Measurements from ENCODE around the gene TRPV3. TPM values are rescaled to one million over a fixed set of nuclear protein-coding genes. Genes with fewer than 3 reads are reported as not detected.

The TRPV3 gene
- total RNA-seq, 1 experiment from 2014 or later, result 0.35 TPM

DNA sequence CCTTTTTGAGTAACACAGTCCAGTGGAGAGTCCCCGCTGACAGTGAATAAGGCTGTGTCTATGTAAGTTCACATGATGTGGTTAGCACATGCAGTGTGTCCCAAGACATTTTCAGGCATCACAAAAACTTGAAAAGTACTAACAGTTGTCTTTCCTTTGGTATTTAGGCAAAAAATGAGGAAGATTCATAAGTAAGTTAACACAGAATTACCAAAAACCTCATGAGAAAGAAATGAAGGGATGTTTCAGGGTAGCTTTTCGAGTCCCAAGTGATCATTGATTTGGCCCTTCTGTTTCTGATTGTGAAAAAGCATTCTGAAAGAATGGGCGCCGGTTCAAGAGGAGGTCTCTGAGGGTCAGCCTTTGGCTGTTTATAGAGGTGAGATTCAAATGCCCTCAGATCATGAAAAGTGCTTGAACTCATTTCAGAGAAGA is 82.3 kb downstream of the TRPV3 start (continued):
- TF ChIP-seq HMGA2 (CRISPR knock-in tag; IDR thresholded peaks at IDR 0.05), result no peak

DNA sequence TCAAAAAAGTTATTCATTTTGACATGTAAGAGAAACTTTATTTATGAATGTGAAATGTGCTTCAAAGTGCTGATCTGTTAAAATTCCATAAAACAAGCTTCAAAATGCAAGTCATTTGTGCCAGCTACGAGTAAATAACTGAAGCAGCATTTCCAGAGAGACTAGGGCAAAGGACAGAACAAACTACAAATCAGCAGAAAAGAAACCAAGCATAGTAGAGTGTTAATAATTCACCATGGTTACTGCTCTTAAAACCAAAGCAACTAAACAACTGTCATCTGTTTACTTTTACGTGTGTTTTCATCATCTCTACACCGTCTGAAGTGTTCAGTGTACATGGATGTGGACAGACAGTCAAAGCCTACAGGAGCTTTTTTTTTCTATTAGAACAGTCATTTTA is 83.4 kb downstream of the TRPV3 start:
- H3K4me3 Mint-ChIP-seq, result no peak overlapping the region
- H3K27me3 Mint-ChIP-seq (ENCODE audit: low read depth), result no peaks in the 10 kb centered on the region
- H3K27ac Mint-ChIP-seq, result no peak overlapping the region
- ChIA-PET CTCF (no interaction called here), POLR2A (no interaction called here)
- peak; percentile 75 for TF ChIP-seq GABPB1 (CRISPR knock-in tag; IDR thresholded peaks at IDR 0.05)
- TF ChIP-seq, protein P1, sequence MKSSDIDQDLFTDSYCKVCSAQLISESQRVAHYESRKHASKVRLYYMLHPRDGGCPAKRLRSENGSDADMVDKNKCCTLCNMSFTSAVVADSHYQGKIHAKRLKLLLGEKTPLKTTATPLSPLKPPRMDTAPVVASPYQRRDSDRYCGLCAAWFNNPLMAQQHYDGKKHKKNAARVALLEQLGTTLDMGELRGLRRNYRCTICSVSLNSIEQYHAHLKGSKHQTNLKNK (CRISPR knock-in tag; IDR thresholded peaks at IDR 0.05), result no peak
- peaks cover 15% of the 10 kb centered on the region for H3K4me1 Mint-ChIP-seq
- ATAC-seq (no peak), DNase-seq (ENCODE audit: low spot score) (no peak)
- H3K36me3 Mint-ChIP-seq, result no peaks in the 10 kb centered on the region
- no peaks in the 10 kb centered on the region for H3K9me3 Mint-ChIP-seq

- Mint-ChIP-seq H3K9me3 (no peaks in the 10 kb centered on the region), H3K4me1 (peaks cover 15% of the 10 kb centered on the region), H3K27me3 (ENCODE audit: low read depth) (no peaks in the 10 kb centered on the region), H3K4me3 (no peak overlapping the region), H3K36me3 (no peaks in the 10 kb centered on the region), H3K27ac (no peak overlapping the region)
- TF ChIP-seq JUN (CRISPR knock-in tag; IDR thresholded peaks at IDR 0.05) (no peak), AFF4 (CRISPR knock-in tag; IDR thresholded peaks at IDR 0.05; ENCODE audit: borderline replicate concordance) (no peak), SMAD3 (CRISPR knock-in tag; IDR thresholded peaks at IDR 0.05; ENCODE audit: borderline replicate concordance) (no peak), NR3C1 (CRISPR knock-in tag; conservative IDR thresholded peaks at IDR 0.05; ENCODE audit: low read depth) (no peak), NR1H2 (CRISPR knock-in tag; IDR thresholded peaks at IDR 0.05) (no peak), ZNF512 (CRISPR knock-in tag; IDR thresholded peaks at IDR 0.05; ENCODE audit: borderline replicate concordance) (no peak), RELA (CRISPR knock-in tag; IDR thresholded peaks at IDR 0.05; ENCODE audit: borderline replicate concordance) (no peak)
- ATAC-seq (no peak), DNase-seq (ENCODE audit: low spot score) (no peak)
- CTCF ChIA-PET, result no interaction called here
- POLR2A ChIA-PET, result no interaction called here
Observed at GRCh38 chr17:3472137-3472536, 85.5 kb downstream of the TRPV3 start.

DNA sequence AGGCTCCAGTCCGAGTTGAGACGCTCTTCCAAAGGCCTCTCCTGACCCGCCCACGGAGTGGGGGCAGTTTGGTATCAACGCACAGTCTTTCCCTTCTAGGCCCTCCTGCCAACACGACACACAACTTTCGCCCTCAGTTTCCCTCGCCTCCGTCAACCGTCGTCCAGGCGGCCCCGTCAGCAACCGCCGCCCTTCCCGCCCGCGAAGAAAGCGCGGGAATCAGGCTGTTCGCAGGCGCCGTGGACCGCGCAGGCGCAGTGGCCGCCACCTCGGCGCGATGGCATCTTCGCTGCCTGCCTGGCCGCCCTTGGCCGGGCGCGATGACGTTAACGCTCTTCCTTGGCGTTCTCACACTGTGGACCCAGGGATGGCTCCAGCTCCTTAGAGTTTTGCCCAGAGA is 86.0 kb downstream of the TRPV3 start, which contains the start of gene SPATA22:
Gene SPATA22 (minus strand): TSS at position 221 of the 400 bp plus-strand sequence. CDS start 2,494 bp downstream, outside the sequence.
- ChIA-PET POLR2A (no interaction called here), CTCF (no interaction called here)
- Mint-ChIP-seq H3K27ac (no peak within 1 kb of the TSS), H3K27me3 (ENCODE audit: low read depth) (no peaks in the 10 kb centered on the region), H3K4me1 (peaks cover 17% of the 10 kb centered on the region), H3K36me3 (no peaks in the 10 kb centered on the region), H3K9me3 (no peaks in the 10 kb centered on the region), H3K4me3 (no peak within 1 kb of the TSS)
- DNase-seq (ENCODE audit: low spot score) (no peak), ATAC-seq (no peak)
- TF ChIP-seq, protein P2, sequence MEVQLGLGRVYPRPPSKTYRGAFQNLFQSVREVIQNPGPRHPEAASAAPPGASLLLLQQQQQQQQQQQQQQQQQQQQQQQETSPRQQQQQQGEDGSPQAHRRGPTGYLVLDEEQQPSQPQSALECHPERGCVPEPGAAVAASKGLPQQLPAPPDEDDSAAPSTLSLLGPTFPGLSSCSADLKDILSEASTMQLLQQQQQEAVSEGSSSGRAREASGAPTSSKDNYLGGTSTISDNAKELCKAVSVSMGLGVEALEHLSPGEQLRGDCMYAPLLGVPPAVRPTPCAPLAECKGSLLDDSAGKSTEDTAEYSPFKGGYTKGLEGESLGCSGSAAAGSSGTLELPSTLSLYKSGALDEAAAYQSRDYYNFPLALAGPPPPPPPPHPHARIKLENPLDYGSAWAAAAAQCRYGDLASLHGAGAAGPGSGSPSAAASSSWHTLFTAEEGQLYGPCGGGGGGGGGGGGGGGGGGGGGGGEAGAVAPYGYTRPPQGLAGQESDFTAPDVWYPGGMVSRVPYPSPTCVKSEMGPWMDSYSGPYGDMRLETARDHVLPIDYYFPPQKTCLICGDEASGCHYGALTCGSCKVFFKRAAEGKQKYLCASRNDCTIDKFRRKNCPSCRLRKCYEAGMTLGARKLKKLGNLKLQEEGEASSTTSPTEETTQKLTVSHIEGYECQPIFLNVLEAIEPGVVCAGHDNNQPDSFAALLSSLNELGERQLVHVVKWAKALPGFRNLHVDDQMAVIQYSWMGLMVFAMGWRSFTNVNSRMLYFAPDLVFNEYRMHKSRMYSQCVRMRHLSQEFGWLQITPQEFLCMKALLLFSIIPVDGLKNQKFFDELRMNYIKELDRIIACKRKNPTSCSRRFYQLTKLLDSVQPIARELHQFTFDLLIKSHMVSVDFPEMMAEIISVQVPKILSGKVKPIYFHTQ (CRISPR knock-in tag; IDR thresholded peaks at IDR 0.05), result no peak
- TF ChIP-seq MYBL2 (CRISPR knock-in tag; IDR thresholded peaks at IDR 0.05) (no peak), CBFB (CRISPR knock-in tag; IDR thresholded peaks at IDR 0.05; ENCODE audit: low read depth) (no peak), ZNF219 (CRISPR knock-in tag; IDR thresholded peaks at IDR 0.05; ENCODE audit: borderline replicate concordance) (no peak), FOXK1 (CRISPR knock-in tag; IDR thresholded peaks at IDR 0.05) (no peak), ZBTB43 (CRISPR knock-in tag; IDR thresholded peaks at IDR 0.05) (no peak), SMAD4 (CRISPR knock-in tag; IDR thresholded peaks at IDR 0.05) (no peak), FOXP1 (CRISPR knock-in tag; IDR thresholded peaks at IDR 0.05; ENCODE audit: borderline replicate concordance) (no peak), TCF7 (CRISPR knock-in tag; IDR thresholded peaks at IDR 0.05; ENCODE audit: low read depth) (no peak)
- TF ChIP-seq, protein P1 (CRISPR knock-in tag; IDR thresholded peaks at IDR 0.05), result no peak
- TF ChIP-seq, protein P3, sequence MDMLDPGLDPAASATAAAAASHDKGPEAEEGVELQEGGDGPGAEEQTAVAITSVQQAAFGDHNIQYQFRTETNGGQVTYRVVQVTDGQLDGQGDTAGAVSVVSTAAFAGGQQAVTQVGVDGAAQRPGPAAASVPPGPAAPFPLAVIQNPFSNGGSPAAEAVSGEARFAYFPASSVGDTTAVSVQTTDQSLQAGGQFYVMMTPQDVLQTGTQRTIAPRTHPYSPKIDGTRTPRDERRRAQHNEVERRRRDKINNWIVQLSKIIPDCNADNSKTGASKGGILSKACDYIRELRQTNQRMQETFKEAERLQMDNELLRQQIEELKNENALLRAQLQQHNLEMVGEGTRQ (CRISPR knock-in tag; IDR thresholded peaks at IDR 0.05), result no peak
